Stimulated activated CD4-positive, alpha-beta T cell treated with anti-CD3 and anti-CD28 coated beads, Interleukin-1b, Interleukin-23, amount 100 ng/mL, for 4 hours (primary cell): ENCODE data around the gene PCBD2.
"Not testable (repeated sequence)": the region's sequence is repeated elsewhere in the genome, so short reads cannot be mapped to it uniquely, and the experiment has no call there.

ENCODE experiments used
- DNase-seq, 2 donors: peaks; one replicate each; pipeline ENCODE4 v3.0.0-alpha.2; 2020; ENCODE audit warnings: low read depth in 2 of 2

PCBD2 gene

DNA sequence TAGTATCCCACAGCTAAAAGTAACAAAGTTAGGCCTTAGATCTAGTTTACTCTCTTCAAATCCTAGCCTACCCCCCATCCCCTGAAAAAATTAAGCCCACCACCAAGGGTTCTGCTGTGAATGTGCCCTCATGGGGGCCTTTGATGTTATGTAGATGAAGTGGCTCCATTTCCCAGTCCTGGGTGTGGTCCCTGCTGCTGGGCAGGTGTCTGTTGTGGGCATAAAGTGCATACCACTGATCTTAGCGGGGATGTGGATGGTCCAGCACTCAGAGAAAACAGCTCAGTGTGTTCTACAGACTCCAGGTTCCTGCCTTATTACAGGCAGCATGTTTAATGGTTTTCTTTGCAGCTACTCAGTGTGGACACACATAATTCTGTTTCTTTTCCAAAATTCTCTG is 1.9 kb downstream of the PCBD2 start:
- no peak for DNase-seq

DNA sequence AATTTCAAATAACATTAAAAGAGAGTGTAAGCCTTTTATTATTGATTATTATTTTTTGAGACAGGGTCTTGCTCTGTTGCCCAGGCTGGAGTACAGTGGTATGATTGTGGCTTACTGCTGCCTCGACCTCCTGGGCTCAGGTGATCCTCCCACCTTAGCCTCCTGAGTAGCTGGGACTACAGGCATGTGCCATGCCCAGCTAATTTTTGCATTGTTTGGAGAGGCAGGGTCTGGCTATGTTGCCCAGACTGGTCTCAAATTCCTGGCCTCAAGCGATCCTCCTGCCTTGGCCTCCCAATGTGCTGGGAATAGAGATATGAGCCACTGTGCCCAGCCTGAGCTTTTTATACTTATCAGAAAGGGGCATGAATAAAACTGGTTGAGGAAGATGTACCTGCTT is 5.8 kb downstream of the PCBD2 start:
- DNase-seq = not testable (repeated sequence)

DNA sequence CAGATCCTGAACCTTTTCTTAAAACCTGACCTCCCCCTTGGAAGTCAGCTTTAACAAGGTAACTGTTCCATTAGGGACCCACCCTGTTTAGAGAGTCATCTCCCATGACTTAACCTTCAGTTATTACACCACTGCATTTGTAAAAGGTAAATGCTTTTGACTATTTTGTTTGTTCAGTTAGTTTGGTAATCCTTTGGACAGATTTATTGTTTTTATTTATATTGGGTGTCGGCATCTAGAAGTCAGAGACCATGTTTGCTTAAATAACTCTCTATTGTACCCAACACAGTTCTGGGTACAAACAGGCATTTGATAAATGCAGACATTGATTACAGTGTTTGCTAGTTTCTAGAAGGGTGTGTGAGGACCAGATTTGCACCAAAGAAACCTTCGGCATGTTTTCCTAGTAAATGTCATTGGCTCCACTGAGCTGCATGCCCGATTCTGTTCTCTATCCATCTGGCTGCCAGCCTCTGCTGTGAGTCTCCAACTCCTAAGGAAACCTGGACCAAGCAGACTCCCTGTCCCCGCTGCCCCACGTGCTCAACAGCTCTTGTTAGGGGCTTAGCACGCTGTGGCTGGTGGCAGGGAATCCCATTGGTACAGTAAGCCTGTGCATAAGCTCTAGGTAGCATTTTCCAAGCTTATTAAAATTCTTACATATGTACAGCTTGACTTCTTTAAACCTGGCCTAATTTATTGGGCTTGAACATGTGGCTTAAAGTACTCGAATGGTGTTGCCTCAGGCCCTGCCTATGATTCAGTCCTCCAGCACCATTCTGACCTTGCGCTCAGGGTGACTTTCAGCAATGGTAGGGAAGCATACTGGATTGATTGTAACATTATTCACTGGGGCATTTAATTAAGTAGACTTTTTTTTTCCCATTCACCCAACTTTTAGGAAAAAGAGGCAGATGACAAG is 6.6 kb downstream of the PCBD2 start:
- no peak for DNase-seq

DNA sequence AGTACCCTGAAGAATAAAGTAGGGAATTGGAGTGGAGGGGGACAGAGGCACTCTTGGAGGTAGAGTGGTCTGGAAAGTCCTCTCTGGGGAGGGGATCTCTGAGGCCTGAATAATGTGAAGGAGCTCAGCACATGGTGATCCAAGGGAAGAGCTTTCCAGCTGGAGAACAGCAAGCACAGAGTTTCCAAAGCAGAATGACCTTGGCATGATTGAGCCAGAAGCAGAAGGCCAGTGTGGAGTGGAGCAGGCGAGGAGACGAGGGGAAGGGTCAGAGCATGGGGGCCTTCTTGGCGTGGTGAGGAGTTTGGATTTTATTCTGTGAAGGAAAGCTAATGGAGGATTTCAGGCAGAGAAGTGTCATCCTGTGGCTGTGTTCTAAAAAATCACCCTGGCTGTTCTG is 8.3 kb downstream of the PCBD2 start:
- no peak for DNase-seq

DNA sequence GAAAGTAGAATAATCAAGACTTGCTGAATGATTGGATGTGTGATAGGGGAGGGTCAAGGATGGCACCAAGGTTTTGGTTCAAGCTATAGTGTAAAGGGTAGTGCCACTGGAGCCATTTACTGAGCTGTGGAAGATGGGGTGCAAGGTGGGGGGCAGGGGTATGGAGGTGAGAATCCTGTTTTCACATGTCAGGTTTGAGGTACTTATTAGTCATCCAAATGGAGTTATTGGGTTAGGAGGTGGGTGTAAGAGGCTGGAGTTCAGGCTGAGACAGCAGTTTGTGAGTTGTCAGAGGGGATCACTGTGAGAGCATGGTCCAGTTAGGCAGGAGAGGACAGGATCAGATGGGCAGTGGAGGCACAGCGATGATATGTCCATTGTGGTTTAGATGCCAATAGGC is 8.9 kb downstream of the PCBD2 start:
- no peak for DNase-seq

DNA sequence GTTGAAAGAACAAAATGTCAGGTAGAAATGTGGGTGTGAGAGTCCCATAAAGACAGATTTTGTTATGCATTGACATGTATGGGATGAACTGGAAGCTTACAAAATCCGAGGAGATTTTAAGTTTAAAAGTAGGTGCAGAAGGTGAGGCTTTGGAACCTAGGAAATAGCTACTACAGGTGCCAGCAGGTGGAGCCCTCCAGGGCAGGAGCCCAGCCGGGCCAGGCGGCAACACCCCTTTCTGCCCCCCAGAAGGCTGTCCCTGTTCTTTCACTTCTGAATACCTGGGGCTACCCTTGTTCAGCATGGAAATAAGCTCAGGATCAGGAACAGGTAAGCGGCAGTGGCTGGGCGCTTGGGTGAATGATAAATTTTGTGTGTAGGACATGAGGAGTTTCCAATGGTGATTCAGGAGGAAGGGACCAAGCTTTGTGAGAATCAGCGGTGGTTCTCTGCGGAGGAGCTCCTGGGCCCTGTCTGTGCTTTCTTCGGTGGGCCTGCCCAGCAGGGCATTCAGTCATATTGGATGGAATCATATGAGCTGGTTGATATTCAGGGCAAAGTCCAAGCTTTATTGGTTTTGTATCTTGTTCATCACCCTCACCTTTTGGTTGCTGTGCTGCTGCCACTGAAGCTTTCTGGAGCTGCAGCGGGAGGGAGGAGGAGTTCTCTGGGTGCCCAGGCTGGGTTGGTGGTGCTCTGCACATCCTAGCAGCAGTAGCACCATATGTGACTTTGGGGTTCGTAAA is 12.3 kb downstream of the PCBD2 start:
- DNase-seq = no peak

DNA sequence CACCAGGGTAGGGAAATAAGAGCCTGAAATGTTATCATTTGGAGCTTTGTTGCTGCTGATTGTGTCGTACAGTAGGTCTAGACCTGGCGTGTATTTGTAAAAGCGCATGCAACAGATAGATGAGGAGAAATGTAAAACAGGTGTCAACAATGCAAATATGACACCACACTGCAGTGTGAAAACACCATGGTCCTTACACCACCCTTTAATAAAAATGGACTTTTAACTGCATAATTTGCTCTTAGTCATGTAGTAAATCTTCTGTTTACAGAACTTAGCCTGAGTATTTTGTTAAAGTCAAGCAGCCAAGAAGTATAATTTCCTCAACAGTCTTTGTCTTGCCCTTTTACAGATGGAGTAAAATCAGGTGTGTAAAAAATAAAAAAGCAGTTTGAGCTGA is 13.9 kb downstream of the PCBD2 start:
- no peak for DNase-seq

DNA sequence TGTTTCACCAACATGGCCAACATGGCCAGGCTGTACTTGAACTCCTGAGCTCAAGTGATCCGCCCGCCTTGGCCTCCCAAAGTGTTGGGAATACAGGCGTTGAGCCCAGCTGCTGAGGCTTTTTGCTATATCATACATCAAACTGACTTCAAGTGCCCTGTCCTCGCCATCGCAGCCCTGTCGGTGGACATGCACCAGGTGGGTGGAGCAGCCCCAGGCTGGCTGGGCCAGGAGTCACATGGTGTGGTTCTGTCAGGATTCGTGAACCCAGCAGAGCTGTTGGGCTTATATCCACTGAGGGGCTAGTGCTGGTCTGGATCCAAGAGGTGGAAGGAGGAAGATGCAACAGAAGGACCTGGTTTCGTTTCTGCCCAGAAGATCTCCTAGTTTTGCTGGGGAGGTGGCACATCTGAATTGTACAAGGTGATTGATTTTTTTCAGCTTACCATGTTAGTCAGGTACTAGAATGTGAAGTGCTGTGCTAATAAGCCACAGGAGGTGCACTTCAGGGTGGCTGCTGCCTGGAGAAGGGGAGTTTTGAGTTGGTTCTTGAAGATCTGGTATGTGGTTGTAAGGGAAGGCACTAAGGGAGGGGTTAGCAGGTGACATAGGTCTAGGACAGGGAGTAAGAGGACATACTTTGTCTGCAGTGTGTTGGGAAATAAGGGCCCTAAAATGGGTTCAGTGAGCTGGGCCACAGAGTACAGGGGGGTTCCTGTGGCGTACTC is 16.1 kb downstream of the PCBD2 start:
- DNase-seq = no peak

DNA sequence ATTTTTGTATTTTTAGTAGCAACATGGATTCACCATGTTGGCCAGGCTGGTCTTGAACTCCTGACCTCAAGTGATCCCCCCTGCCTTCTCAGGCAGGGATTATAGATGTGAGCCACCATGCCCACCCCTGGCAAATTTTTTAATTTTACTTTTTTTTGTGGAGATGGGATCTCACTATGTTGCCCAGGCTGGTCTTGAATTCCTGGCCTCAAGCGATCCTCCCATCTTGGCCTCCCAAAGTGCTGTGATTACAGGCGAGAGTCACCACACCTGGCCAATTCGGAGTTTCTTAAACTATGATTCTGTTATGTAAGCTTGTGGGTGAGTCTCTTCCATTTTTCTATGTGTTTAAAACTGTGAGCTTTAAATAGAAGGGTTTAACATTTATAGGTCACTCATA is 27.6 kb downstream of the PCBD2 start:
- DNase-seq = no peak

DNA sequence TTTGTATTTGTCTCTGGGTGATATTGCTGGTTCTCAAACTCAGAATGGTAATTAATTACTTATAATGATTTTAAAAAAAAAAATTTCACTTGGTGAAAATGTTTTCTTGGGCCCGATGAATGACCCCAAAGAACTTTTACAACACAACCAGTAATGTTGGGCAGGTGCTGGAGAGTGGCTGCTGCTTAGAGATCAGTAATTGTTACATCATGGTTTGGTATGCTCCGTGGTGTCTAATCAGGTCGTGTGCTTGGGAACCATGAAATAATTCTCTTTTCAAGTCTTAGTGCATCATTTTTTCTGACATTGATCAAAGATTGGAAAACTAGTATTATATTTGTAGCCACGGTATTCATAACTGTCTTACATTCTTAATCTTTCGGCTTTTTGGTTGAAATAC is 29.3 kb downstream of the PCBD2 start:
- DNase-seq = no peak

DNA sequence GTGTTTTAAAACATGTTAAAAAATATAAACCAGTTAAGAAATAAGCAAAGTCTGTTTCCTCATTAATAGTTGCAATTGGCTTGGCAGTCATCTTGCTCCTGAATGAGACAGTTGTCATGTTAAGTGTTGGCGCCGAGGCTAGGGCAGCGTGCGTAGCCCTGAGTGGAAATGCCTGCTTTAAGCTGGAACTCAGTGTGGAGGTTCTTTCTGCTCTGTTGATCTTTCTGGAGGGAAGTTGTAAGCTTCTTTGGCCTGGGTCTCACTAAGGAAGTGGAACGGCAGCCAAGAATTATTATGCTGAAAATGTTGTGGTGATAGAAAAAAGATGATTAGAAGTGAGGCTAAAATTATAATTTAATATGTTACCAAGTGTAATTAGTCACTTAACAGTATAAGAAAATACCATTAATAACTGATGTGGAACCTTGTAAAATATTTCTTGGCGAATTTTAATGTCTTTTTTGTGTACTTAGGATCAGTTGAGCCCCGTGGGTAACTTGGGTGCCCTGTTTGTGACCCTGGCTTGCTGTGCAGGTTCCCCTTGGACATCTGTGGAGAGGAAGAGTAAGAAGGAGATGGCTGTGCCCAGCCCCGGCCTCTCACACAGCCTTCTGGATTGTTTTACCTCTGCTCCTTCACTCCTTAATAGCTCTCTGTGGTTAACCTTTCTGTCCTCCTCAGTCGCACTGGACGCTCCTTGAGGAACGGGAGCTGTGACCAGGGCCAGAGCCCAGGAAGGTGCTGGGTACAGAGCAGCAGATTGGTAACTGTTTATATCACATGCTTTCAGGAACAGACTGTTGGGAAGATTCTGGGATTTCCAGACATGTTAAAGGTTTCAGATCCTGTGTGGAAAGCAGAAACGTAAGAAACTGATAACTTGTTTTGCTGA is 31.0 kb downstream of the PCBD2 start:
- DNase-seq = no peak

DNA sequence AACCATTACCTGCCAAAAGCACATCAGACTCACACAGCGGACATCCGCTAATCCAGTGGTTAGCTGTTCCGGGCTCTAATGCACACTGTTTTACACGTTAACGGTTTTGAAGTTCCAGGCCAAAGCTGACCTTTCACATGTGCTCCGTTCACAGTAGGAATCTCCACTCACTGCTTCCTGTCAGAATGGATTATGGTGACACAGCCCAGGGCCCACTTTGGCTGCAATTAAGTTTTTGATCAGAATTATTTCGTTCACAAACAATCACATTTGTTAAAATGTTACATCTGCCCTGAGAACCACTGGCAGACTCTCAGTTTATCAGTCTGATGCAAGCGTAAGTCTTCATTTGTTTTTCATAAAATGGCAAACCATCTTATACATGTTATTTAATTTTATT is 32.6 kb downstream of the PCBD2 start:
- no peak for DNase-seq

DNA sequence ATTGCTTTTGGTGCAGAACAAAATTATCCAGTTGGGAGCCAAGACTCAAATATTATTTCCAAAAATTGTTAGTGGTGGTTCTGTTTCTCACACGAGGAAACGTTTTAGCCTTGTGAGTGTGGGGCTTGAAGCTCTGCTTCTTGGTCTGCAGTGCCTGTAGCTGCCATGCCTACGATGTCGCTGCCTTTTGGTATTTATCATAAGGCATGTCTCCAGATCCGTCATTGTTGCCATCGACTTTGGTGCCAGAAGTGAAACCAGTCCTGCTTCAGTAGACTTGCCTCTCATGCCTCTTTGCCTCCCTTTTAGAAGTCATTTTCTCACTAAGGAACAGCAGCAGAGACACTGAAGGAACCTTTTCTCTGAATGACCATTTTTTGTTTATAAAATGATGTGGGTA is 33.1 kb downstream of the PCBD2 start:
- no peak for DNase-seq

DNA sequence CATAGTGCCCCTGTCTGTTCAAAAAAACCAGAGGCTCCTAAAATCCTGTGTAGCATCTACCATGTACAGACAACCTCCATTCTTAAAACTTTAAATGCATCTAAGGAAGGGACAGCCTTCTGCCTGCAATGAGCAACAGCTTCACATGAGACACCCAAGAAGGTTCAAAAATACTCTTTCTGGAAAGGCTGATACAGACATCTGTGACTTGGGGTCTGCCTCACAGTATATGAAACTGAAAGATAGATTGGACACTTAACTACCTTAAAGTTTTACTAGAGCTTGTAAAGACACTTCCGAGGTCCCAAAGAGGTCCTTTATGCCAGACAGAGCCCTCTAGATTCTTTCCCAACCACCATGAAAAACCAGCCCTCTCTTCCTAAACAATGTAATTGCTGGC is 34.6 kb downstream of the PCBD2 start:
- DNase-seq = no peak

DNA sequence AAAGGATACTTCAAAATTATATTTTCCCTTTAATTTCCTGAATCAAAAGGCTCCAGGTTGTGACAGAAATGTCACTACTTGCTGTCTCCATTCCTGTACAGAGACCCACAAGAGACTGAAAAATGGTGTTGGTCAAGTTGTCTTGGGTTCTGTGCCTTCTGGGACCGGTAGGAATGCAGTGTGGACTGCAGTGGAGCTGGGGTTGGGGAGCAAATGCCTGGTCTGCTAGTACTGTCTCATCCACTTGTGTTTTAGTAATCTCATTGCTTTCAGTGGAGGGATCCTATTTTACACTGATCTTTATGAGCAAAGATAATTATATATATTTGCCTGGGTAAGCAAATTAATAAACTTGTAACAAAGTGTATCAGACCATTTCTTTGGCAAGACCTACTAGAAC is 38.6 kb downstream of the PCBD2 start:
- no peak for DNase-seq

DNA sequence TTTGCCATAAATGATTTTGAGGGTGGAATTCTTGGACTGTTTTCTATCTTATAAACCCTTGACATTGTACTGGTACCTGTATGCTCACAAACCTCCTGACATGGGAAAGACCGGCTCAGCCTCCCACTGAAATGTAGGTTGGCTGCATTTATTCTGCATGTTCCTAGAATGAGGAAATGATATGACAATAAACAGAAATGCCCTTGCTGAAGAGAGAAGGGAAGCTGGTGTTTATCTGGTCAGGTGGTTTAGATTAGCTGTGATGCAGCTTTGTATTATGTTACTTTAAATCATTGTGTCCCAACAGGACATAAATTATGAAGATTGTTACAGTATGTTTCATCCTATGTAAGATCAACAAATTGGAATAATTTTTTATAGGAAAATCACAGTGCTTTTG is 39.7 kb downstream of the PCBD2 start:
- DNase-seq = no peak

DNA sequence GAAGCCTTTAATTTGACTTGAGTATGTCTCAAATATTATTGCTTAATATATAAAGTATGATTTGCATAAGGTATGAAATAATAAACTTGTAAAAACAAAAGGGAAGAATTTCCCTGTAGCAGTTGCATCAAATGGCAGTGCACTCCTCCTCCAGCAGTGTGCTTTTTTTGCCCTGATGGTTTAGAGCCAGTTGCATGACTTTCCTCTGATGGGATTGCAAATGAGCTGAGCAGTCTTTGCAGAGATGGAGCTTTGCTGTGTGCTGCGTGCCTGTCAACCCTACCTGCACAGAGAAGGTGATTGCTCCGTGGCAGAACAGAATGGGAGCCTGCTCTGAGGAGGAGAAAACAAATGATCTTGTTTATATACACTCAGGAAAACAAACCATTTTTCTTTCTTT is 40.1 kb downstream of the PCBD2 start:
- no peak for DNase-seq

DNA sequence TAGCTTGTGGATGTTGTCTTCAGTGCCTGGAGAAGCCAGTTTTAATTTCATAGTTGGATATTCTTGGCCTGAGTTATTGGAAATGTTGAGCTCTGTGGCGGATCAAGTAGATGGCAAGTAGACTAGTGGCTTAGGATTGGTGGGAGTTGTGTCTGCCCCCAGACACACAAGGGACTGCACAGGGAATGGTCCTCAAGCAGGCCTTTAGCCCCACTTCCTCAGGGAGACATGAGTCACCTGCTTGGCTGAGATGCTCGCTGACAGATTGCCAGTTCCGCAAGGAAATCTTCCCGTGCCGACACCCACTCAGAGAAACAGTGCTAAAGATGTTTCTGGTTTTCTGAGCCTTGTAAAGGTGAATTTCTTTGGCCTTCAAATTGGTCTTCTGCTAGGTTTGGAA is 44.0 kb downstream of the PCBD2 start:
- DNase-seq = no peak

DNA sequence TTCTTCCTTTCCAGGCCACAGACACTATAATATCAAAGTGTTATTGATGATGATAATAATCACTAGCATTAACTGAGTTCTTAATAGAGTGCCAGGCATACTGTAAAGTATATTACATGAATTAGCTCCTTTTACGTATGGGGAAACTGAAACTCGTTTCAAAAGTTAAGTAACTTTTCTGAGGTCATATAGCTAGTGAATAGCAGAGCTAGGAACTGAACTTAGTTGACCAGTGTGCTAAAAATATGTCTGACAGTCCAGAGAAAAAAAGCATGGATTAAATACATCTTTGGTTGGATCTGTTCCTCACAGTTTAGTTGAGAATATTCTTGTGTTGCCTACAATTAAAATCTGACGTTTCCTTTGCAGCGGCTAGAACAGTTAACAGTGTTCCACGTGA is 44.4 kb downstream of the PCBD2 start:
- no peak for DNase-seq

DNA sequence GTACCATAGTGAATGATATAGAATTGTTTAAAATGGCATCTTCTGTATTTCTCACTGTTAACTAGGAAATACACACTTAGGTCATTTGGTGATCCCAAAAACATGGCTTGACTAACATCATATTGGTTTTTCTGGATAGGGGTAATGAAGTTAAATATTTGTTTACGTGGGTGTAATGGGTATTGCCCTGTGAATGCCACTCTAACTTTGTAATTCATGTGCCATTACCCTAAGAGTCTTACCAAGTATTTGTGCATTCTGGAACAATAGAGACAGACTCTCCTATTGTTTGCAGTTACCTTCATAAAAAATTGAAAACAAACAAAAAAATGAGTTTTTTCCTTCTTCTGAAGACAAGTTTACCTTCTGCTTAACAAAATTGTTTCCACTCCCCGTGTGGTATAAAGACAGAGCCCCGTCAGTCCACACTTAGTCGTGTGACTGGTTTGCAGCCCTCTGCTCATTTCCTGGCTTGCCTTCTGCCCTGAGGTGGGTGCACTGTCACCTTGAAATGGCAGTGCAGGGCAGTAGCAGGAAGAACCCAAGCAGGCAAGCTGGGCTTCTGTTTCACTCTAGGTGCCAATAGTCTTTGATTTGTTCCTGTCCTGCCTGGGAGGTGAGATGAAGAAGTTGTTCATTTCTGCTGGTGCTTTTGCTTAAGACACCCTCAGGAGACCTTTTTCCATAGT is 53.1 kb downstream of the PCBD2 start:
- no peak for DNase-seq

DNA sequence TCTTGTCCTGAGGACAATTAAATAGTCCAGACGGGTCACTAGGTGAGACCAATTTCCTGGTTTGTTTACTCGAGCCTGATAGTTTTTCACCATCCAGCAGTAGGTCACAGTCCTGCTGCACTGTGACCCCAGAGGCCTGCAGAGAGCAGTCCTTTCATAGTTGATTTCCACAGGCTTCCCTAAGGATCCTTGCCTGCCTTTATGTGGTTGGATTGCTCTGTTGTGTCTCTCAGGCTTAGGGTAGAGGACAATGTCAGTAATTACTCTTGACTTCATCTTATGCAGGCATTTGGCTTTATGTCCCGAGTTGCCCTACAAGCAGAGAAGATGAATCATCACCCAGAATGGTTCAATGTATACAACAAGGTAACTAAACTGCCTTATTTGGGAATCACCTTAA is 53.8 kb downstream of the PCBD2 start:
- no peak for DNase-seq
